LNCaP clone FGC (cell line): ENCODE results near the gene HOXB4.

Experiments
- DNase-seq: peaks from one replicate; pipeline ENCODE4 v3.0.0-alpha.2; 2011; ENCODE audit warnings: low read depth
- H3K4me3 ChIP-seq: 2 replicates; pipeline ENCODE4 v1.5.1; 2011; ENCODE audit warnings: mild to moderate bottlenecking, low read depth, low read length, control low read depth
- CTCF ChIP-seq: IDR thresholded peaks from 2 replicates; pipeline ENCODE4 v1.5.1; 2012; ENCODE audit warnings: mild to moderate bottlenecking; ENCODE audit not compliant: control insufficient read depth, insufficient read depth; ENCODE audit errors: extremely low read depth

The HOXB4 gene

GRCh38 chr17:48546924-48547807 is 31.0 kb downstream of the HOXB4 start:
- peak; percentile 43 for DNase-seq
- no peak for TF ChIP-seq CTCF

GRCh38 chr17:48546137-48546923 is 31.8 kb downstream of the HOXB4 start:
- no peak for DNase-seq
- H3K4me3 ChIP-seq: peak overlapping the region; percentile 25
- TF ChIP-seq CTCF: no peak

More at GRCh38 chr17:48546924-48547807, 31.0 kb downstream of the HOXB4 start:
- H3K4me3 ChIP-seq: peak overlapping the region; percentile 25

- no peak overlapping the region for H3K4me3 ChIP-seq
- no peak for DNase-seq
- TF ChIP-seq CTCF: no peak
Observed at GRCh38 chr17:48545539-48545938, 32.6 kb downstream of the HOXB4 start.

- no peak for DNase-seq
Observed at GRCh38 chr17:48545022-48545375, 33.2 kb downstream of the HOXB4 start, which contains the start of gene HOXB2. HOXB2 (minus strand) TSS chr17:48545109; CDS start chr17:48544911, 198 bp downstream.

GRCh38 chr17:48544349-48545021 is 33.7 kb downstream of the HOXB4 start:
- no peak for DNase-seq
- no peak overlapping the region for H3K4me3 ChIP-seq
- TF ChIP-seq CTCF: no peak

More at GRCh38 chr17:48545022-48545375, 33.2 kb downstream of the HOXB4 start, which contains the start of gene HOXB2:
- no peak for TF ChIP-seq CTCF
- H3K4me3 ChIP-seq: no peak within 1 kb of the TSS

GRCh38 chr17:48543854-48544348 is 34.2 kb downstream of the HOXB4 start:
- no peak for DNase-seq
- H3K4me3 ChIP-seq: no peak overlapping the region

More at GRCh38 chr17:48543854-48544348, 34.2 kb downstream of the HOXB4 start:
- no peak for TF ChIP-seq CTCF
